GM19238 (cell line): ENCODE results near the gene ANKRD17.

Source experiments
- DNase-seq: peaks from one replicate; pipeline ENCODE4 v3.0.0; 2011; ENCODE audit warnings: low spot score; ENCODE audit not compliant: insufficient read length

The ANKRD17 gene

DNA sequence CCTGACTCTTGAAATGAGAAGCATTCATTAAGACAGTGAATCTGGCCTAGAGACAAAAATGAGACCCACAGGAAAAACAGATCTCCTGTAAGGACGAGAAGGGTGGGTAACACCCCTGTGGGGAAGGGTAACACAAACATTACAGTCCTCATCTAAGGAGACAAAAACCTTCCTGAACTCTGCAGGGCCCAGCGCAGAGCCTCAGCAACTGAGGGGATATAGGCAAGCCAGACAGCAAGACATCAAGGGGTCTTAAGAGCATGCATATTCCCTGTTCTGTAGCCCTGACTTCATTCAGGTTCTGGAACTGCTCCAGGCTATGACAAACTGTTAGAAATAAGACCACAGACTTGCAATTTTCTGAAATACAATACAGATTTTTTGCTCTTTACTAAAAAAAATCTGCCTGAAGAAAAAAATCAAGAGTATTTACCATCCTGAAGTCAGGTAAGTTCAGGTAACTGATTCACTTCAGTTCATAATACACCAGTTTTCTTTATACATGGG is 204.6 kb downstream of the ANKRD17 start:
- DNase-seq: no peak

DNA sequence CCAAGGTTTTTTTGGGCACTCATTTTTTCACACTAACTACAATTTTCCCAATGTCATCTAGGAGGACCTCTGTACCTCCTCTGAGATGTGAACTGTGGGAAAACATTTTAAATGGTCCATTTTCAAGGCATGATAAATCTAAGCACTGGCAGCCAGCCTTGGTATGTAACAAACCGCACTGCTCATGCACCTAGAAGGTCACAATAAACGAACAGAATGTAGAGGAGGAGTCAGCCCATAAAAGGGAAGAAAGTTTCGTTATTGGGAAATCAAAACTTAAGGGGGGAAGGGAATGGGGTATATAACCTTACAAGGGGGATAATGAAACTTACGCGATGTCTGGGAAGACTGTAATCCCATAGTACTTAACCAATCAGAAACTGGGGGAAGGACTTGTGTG is 205.5 kb downstream of the ANKRD17 start:
- no peak for DNase-seq

DNA sequence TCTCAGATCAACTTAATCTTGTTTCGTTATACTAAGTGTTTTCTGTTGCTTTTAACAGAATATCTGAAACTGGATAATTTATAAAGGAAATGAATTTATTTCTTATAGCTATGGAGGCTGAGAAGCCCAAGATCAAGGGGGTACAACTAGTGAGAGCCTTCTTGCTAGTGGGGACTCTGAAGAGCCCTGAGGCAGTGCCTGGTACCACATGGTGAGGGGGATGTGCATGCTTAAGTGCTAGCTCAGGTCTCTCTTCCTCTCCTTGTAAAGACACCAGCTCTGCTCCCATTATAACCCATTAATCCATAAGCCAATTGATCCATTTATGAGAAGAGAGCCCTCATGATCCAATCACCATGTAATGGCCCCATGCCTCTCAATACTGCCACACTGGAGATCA is 207.0 kb downstream of the ANKRD17 start:
- DNase-seq: no peak

DNA sequence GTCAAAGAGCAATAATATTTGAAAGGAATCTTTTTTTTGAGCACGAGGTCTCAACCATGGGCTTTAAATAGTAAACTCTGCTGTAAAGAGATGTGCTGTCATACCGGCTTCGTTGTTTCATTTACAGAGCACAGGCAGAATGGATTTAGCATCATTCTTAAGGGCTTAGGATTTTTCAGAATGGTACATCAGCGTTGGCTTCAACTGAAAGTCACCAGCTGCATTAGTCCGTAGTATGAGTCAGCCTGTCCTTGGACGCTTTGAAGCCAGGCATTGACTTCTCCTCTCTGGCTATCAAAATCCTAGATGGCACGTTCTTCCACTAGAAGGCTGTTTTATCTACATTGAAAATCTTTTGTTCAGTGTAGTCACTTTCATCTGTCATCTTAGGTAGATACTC is 212.7 kb downstream of the ANKRD17 start:
- DNase-seq: no peak

DNA sequence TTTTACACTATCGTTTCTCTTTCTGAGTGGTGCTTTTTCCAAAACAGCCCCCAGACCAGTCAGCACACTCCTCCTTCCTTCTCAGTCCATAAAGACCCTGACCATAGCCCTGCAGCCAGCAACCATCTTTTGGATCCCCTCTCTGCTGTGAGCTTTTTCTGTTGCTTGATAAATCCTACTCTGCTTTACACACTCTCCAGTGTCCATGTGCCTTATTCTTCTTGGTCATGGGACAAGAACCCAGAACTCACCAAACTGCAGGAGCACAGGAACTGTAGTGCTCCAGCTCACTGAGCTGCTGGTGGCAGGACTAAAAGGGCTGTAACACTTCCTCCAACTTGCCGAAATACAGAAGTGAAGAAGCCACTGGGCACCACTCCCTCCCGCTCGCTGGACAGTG is 221.5 kb downstream of the ANKRD17 start:
- DNase-seq: no peak

DNA sequence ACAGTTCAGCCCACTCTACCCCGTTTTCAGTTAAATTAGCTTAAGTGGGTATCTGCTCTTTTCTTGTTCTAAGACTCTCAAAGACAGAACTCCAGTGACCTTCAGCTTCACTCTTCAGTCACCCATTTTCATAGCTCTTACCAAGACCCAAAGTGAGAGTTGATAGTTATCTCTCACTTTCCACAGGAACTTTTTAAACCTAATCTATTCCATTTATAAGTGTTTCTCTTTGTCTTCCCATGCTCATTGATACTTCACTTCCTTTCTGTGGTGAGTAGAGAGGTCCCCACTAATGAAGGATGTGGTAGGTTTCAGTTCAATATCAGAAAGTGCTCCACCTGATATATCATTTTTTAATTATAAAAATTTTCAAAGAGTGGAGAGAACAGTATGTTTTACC is 222.5 kb downstream of the ANKRD17 start:
- DNase-seq: no peak

DNA sequence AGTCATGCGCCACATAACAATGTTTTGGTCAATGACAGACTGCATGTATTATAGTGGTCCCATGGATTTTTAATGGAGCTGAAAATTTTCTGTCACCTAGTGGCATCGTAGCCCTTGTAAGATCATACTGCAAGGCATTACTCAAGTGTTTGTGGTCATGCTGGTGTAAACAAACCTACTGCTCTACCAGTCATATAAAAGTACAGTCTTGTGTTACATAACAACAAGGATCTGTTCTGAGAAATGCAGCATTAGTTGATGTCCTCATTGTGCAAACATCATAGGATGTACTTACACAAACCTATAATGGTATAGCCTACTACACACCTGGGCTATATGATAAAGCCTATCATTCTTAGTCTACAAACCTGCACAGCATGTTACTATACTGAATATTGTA is 223.7 kb downstream of the ANKRD17 start:
- DNase-seq: no peak

DNA sequence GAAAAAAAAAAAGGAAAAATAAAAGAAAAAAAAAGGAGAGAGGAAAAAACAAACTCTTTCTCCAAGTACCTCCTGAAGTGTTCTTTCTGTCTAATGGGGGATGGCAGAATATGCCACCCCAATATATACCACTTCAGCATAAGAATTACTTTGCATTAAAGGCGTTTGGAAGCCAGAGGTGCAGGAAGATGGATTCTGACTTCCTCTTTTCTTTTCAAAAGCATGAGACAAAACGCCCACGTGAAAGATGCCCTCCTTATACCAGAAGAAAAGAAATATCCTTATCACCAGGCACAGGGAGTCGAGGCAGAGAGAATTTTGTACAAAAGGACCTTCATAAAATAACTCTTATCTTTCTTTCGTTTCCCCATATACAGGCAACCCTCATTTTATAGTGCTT is 230.0 kb downstream of the ANKRD17 start:
- DNase-seq: no peak
